ENCODE results near the gene GPC3.
"Not testable (repeated sequence)": the region's sequence is repeated elsewhere in the genome, so short reads cannot be mapped to it uniquely, and the experiment has no call there.

GPC3 gene

GRCh38 chrX:133526773-133527172, 458.6 kb downstream of the GPC3 start:
- not testable (repeated sequence) for H3K4me3 Mint-ChIP-seq, H3K9me3 Mint-ChIP-seq, H3K4me1 Mint-ChIP-seq, H3K27me3 Mint-ChIP-seq, ATAC-seq, DNase-seq, H3K27ac Mint-ChIP-seq

- DNase-seq (no peak), ATAC-seq (no peak)
- H3K4me3 Mint-ChIP-seq: no peak overlapping the region
- H3K27me3 Mint-ChIP-seq: no peaks in the 10 kb centered on the region
- H3K9me3 Mint-ChIP-seq: no peaks in the 10 kb centered on the region
- H3K27ac Mint-ChIP-seq: no peak overlapping the region
- H3K4me1 Mint-ChIP-seq: no peaks in the 10 kb centered on the region
Observed at GRCh38 chrX:133523526-133523925, 461.9 kb downstream of the GPC3 start.

DNA sequence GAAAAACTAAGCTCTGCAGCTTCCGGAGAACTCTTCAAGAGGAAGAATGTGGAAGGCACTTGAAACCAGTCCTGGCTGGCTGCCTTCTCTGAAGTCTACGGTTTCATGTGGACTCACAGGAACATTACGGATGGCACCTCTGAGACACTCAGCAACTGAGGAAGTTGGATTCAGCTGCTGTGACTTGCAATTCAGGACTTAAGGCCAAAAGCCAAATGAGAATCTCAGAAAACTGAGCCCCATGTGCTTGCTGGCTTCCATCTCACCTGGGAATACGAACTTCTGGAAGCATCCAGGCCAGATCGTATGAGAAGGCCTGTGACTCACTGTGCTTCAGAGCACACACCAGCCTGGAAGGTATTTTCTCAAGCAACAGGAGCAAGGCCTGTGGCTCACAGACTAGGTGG, 462.3 kb downstream of the GPC3 start:
- no peak for DNase-seq
- no peak for ATAC-seq
- H3K27me3 Mint-ChIP-seq: no peaks in the 10 kb centered on the region
- H3K9me3 Mint-ChIP-seq: no peaks in the 10 kb centered on the region
- H3K4me1 Mint-ChIP-seq: no peaks in the 10 kb centered on the region
- no peak overlapping the region for H3K4me3 Mint-ChIP-seq
- no peak overlapping the region for H3K27ac Mint-ChIP-seq

GRCh38 chrX:133516686-133517085, 468.7 kb downstream of the GPC3 start:
- Mint-ChIP-seq H3K4me3 (no peak overlapping the region), H3K9me3 (no peaks in the 10 kb centered on the region), H3K27me3 (no peaks in the 10 kb centered on the region), H3K27ac (no peak overlapping the region), H3K4me1 (no peaks in the 10 kb centered on the region)
- no peak for ATAC-seq
- no peak for DNase-seq

DNA sequence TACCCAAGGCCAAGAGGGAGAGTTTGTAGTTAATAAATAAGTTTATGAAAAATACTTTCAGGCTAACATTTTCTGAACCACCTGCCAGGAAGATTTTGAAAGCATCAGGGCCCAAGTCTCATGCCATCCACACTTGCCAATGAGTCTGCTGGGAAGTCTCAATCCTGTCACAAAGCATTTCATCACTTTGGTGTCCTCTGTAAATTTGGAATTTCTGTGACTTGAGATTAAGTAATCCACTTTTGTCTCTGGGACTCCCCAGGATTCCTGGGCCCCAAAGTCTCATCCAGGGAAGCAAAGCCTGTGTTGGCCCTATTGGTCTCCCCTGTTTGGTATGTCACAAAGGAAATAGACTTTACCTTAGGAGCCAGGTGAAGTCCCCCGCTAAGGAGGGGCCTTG, 470.9 kb downstream of the GPC3 start:
- H3K27me3 Mint-ChIP-seq: no peaks in the 10 kb centered on the region
- H3K9me3 Mint-ChIP-seq: no peaks in the 10 kb centered on the region
- no peak overlapping the region for H3K27ac Mint-ChIP-seq
- H3K4me3 Mint-ChIP-seq: no peak overlapping the region
- ATAC-seq (no peak), DNase-seq (no peak)
- H3K4me1 Mint-ChIP-seq: no peaks in the 10 kb centered on the region

DNA sequence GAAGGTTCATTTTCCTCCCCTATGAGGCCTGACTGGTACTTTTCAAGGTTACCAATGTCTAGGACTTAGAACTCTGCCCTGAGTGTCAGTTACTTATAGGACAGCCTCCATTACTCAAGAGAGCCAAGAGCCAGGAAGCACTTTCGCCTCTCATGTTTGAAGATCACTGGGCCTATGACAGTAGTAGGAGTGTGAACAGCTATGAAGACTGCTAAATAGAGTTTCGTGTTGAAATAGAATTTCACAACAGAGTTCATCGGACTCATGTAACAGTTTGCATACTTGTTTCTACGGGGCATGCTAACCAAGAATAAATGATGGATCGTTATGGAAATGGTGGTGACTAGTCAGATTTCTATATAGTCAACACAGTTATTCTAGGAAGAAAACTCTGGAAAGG, 472.3 kb downstream of the GPC3 start:
- no peak for ATAC-seq
- DNase-seq: no peak
- no peaks in the 10 kb centered on the region for H3K27me3 Mint-ChIP-seq
- no peak overlapping the region for H3K27ac Mint-ChIP-seq
- no peaks in the 10 kb centered on the region for H3K4me1 Mint-ChIP-seq
- no peaks in the 10 kb centered on the region for H3K9me3 Mint-ChIP-seq
- no peak overlapping the region for H3K4me3 Mint-ChIP-seq

DNA sequence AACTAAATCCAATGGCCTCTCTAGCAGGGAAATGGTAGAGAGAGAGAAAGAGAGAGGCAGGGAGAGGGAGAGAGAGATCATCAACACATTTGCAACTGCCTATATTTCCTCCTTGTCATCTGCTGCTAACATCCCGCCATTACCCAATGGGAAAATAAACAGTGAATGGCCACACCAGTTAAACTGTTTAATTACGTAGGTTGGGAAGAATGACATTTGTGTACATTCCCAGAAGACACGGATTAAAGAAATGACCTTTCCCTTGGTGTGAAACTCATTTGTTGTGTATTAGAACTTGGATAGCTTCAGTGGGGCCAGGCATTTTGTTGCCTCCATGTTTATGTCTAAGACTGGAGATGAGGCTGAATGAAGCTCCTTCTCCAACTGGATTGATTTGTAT, 474.4 kb downstream of the GPC3 start:
- Mint-ChIP-seq H3K4me3 (no peak overlapping the region), H3K9me3 (no peaks in the 10 kb centered on the region), H3K4me1 (no peaks in the 10 kb centered on the region), H3K27ac (no peak overlapping the region), H3K27me3 (no peaks in the 10 kb centered on the region)
- ATAC-seq (no peak), DNase-seq (no peak)

DNA sequence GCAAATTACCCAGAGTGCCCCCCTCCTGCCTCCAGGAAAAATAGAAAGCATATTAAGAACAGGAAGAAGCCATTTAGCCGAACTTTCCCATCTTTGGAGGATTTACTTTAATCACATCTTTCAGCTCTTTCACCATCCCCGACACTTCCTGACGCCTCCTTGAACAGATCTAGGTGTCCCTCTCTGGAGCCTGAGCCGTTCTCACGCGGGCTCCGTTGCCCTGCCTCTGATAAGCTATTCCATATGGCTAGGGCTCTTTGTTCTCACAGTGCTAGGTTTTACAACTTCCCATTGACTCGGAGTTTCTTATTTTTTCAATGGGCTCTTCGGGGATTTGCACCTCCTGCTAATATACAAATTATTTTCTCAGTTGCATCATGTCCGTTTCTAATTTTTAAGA, 488.0 kb downstream of the GPC3 start:
- Mint-ChIP-seq H3K9me3 (no peaks in the 10 kb centered on the region), H3K4me1 (no peaks in the 10 kb centered on the region), H3K27me3 (no peaks in the 10 kb centered on the region), H3K4me3 (no peak overlapping the region), H3K27ac (no peak overlapping the region)
- DNase-seq (no peak), ATAC-seq (no peak)

DNA sequence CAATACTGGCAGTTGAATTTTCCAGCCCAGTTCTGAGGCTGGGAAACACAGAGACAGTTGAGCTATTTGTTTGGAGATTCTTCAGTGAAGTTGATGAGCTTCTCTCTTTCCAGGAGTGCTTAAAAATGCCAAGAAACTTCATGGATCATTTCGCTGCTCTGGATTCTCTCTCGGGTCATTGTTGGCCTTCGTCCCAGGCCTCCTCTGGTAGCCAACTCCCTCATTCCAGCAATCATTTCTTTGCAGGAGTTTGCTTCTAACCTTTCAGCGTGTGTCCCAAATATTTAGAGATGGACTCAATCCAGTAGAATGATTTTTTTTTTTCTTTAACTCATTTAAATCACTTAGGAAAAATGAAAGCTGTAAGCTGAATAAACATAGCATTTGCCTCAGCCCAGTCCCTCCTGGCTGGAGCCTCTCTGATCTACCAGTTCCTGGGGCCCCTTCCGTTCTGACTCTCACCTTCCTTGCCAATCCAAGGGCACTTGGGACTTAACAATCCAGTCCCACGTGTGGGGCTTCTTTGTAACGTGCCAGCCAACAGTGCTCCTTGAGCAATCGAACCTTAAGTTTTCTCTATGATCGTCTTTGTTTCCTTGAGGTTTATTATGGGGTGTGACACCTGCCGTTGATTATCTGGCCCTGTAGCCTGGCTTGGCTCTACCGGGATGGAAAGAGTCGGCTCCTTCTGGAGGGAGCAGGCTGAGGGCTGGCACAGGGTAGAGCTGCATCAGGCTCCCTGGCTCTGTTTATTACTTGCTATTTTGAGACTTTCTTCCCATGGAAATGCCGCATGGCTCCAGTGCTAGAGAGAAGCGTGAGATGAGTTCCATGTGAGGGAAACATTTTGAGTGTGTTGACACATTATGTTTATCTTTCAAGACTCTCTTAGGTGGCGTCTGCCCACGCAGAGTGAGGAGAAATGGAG, 489.7 kb downstream of the GPC3 start:
- Mint-ChIP-seq H3K4me3 (no peak overlapping the region), H3K9me3 (no peaks in the 10 kb centered on the region), H3K27me3 (no peaks in the 10 kb centered on the region), H3K4me1 (no peaks in the 10 kb centered on the region), H3K27ac (no peak overlapping the region)
- ATAC-seq (no peak), DNase-seq (no peak)

DNA sequence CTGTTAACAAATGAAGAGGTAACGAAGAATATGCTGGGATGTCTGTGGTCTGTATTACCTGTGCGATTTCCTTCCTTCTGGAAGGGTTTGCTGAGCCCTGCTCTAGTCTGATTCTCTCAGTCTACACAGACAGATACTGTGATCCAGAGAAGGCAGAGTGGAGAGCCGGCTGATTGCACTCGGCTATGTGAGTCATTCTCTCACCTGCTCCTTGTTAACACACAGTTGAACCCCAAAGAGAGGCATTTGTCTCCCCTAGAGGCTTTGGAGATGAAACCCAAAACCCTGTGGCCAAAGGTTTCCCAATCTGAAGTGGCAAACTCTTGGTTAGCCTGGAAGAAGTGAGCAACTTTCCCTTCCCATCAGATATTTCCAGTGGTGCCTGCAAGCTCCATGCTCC, 492.0 kb downstream of the GPC3 start:
- DNase-seq (no peak), ATAC-seq (no peak)
- Mint-ChIP-seq H3K27ac (no peak overlapping the region), H3K4me3 (no peak overlapping the region), H3K4me1 (no peaks in the 10 kb centered on the region), H3K27me3 (no peaks in the 10 kb centered on the region), H3K9me3 (no peaks in the 10 kb centered on the region)

DNA sequence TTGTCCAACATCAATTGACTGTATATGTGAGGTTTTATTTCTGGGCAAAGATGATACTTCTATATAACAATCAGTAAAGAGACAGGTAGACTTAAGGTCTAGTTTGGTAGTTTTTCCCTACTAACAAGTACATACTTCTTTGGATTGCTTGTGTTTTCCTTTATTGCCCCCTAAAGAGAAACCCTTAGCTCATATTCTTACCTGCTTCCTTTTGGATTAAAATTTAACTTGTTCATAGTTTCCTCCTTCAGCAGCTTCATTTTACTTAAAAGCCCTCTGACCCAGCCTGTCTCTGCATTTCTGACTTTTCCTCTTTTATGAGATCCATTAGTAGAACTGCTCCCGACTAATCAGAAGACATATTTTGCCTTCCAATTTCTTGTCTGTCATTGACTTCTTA, 494.4 kb downstream of the GPC3 start:
- Mint-ChIP-seq H3K9me3 (no peaks in the 10 kb centered on the region), H3K27me3 (no peaks in the 10 kb centered on the region), H3K27ac (no peak overlapping the region), H3K4me3 (no peak overlapping the region), H3K4me1 (no peaks in the 10 kb centered on the region)
- no peak for ATAC-seq
- no peak for DNase-seq

Measured in stimulated activated naive CD8-positive, alpha-beta T cell treated with anti-CD3 and anti-CD28 coated beads, Interleukin-15, amount 100 ng/mL, for 72 hours (primary cell).